ENCODE data around the gene SLC2A9.

Gene SLC2A9

DNA sequence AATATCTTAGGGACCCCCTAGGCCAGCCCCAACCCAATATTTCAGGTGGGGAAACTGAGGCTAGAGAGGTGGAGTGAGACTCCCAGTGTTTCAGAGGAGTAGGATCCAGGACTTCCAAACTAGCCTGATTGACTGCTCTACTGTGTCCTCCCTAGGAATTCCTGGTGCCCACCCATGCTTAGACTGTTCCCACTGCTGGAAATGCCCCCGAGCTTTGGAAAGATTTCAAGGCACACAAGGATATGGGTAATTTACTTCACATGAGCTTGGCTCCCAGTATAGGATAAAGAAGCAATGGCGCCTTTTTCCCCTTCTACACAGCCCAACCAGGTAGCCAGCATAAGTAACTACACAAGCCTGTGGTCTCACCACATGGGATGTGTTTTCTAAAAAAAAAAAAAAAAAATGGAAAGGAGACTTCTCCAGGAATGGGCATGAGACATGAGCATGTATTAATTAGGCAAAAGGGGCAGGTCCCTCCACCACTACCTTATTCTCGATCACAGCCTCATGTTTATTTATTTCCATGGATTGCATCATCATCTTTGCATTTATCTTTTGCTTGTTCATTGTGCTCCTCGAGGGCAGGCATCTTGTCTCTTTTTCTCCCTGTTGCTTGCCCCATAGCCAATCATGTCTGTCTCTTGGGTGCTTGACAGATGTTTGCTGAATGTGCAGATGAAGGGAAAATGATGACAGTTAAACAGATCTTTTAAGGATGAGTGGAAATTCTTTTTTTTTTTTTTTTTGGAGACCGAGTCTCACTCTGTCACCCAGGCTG, 173.1 kb downstream of the SLC2A9 start:
- no peak for DNase-seq (ENCODE audit: extremely low spot score)
- ChIA-PET CTCF (no interaction called here), POLR2A (no interaction called here)
- TF ChIP-seq SP1 (IDR thresholded peaks at IDR 0.05), result no peak
- TF ChIP-seq LEF1 (IDR thresholded peaks at IDR 0.05; ENCODE audit: borderline replicate concordance), result no peak
- no peak for TF ChIP-seq CTBP1 (IDR thresholded peaks at IDR 0.05; ENCODE audit: borderline replicate concordance)
- TF ChIP-seq BHLHE40 (IDR thresholded peaks at IDR 0.05; ENCODE audit: borderline replicate concordance), result no peak
- TF ChIP-seq ELF4 (IDR thresholded peaks at IDR 0.05), result no peak
- TF ChIP-seq ARNT (IDR thresholded peaks at IDR 0.05), result no peak
- TF ChIP-seq PKNOX1 (IDR thresholded peaks at IDR 0.05), result no peak
- TF ChIP-seq NFRKB (IDR thresholded peaks at IDR 0.05), result no peak

GRCh38 chr4:9845791-9846493, 175.4 kb downstream of the SLC2A9 start:
- ChIA-PET CTCF (no interaction called here), POLR2A (no interaction called here)
- TF ChIP-seq NFRKB (IDR thresholded peaks at IDR 0.05), result no peak
- TF ChIP-seq CTBP1 (IDR thresholded peaks at IDR 0.05; ENCODE audit: borderline replicate concordance), result no peak
- TF ChIP-seq ELF4 (IDR thresholded peaks at IDR 0.05), result no peak
- TF ChIP-seq FOXA1 (IDR thresholded peaks at IDR 0.05), result no peak
- TF ChIP-seq L3MBTL2 (conservative IDR thresholded peaks at IDR 0.05), result no peak
- TF ChIP-seq FOXK2 (IDR thresholded peaks at IDR 0.05), result no peak
- TF ChIP-seq HDGF (IDR thresholded peaks at IDR 0.05; ENCODE audit: borderline replicate concordance), result no peak
- no peak for TF ChIP-seq SUZ12 (IDR thresholded peaks at IDR 0.05)
- no peak for TF ChIP-seq BHLHE40 (IDR thresholded peaks at IDR 0.05; ENCODE audit: borderline replicate concordance)
- TF ChIP-seq LEF1 (IDR thresholded peaks at IDR 0.05; ENCODE audit: borderline replicate concordance), result no peak
- no peak for TF ChIP-seq ZNF384 (IDR thresholded peaks at IDR 0.05)
- TF ChIP-seq TARDBP (IDR thresholded peaks at IDR 0.05), result no peak
- no peak for DNase-seq (ENCODE audit: extremely low spot score)

DNA sequence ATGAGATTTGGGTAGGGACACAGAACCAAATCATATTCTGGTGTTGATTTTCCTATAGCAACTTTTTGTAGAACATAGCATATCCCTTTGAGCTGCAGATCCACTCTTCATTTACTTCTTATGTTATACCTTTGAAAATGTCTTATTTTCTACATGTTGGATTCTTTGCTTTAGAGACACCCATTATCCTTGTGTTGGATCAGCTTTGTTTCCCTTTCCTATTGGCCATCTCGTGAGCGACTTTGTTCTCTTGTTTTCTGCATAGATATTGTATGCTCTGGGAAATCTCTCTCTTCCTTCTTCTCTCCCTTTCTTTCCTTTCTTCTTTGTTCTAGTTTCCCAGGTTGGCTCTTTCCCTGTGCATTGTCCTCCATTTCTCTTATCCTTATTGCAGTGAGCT, 180.2 kb downstream of the SLC2A9 start:
- ChIA-PET POLR2A (no interaction called here), CTCF (no interaction called here)
- TF ChIP-seq CTBP1 (IDR thresholded peaks at IDR 0.05; ENCODE audit: borderline replicate concordance), result no peak
- no peak for TF ChIP-seq PKNOX1 (IDR thresholded peaks at IDR 0.05)
- no peak for TF ChIP-seq SP1 (IDR thresholded peaks at IDR 0.05)
- no peak for TF ChIP-seq LEF1 (IDR thresholded peaks at IDR 0.05; ENCODE audit: borderline replicate concordance)
- no peak for TF ChIP-seq SUZ12 (IDR thresholded peaks at IDR 0.05)
- no peak for TF ChIP-seq L3MBTL2 (conservative IDR thresholded peaks at IDR 0.05)
- no peak for TF ChIP-seq ARNT (IDR thresholded peaks at IDR 0.05)
- no peak for TF ChIP-seq NFRKB (IDR thresholded peaks at IDR 0.05)
- TF ChIP-seq ELF4 (IDR thresholded peaks at IDR 0.05), result no peak
- TF ChIP-seq HDGF (IDR thresholded peaks at IDR 0.05; ENCODE audit: borderline replicate concordance), result no peak
- no peak for TF ChIP-seq ZNF384 (IDR thresholded peaks at IDR 0.05)
- no peak for TF ChIP-seq FOXA1 (IDR thresholded peaks at IDR 0.05)
- TF ChIP-seq FOXM1 (IDR thresholded peaks at IDR 0.05; ENCODE audit: borderline replicate concordance), result no peak
- no peak for TF ChIP-seq FOXK2 (IDR thresholded peaks at IDR 0.05)
- TF ChIP-seq BHLHE40 (IDR thresholded peaks at IDR 0.05; ENCODE audit: borderline replicate concordance), result no peak
- TF ChIP-seq TARDBP (IDR thresholded peaks at IDR 0.05), result no peak
- no peak for DNase-seq (ENCODE audit: extremely low spot score)

GRCh38 chr4:9835430-9835829, 185.9 kb downstream of the SLC2A9 start:
- DNase-seq (ENCODE audit: extremely low spot score), result no peak
- TF ChIP-seq BHLHE40 (IDR thresholded peaks at IDR 0.05; ENCODE audit: borderline replicate concordance) (no peak), FOXA1 (IDR thresholded peaks at IDR 0.05) (no peak), FOXK2 (IDR thresholded peaks at IDR 0.05) (no peak), TARDBP (IDR thresholded peaks at IDR 0.05) (no peak), SUZ12 (IDR thresholded peaks at IDR 0.05) (no peak), SP1 (IDR thresholded peaks at IDR 0.05) (no peak), NFRKB (IDR thresholded peaks at IDR 0.05) (no peak), CTBP1 (IDR thresholded peaks at IDR 0.05; ENCODE audit: borderline replicate concordance) (no peak), HDGF (IDR thresholded peaks at IDR 0.05; ENCODE audit: borderline replicate concordance) (no peak), PKNOX1 (IDR thresholded peaks at IDR 0.05) (no peak), ELF4 (IDR thresholded peaks at IDR 0.05) (no peak), LEF1 (IDR thresholded peaks at IDR 0.05; ENCODE audit: borderline replicate concordance) (no peak), L3MBTL2 (conservative IDR thresholded peaks at IDR 0.05) (no peak), ARNT (IDR thresholded peaks at IDR 0.05) (no peak), FOXM1 (IDR thresholded peaks at IDR 0.05; ENCODE audit: borderline replicate concordance) (no peak), ZNF384 (IDR thresholded peaks at IDR 0.05) (no peak)
- CTCF ChIA-PET, result no interaction called here
- POLR2A ChIA-PET, result no interaction called here

GRCh38 chr4:9833421-9833820, 187.9 kb downstream of the SLC2A9 start:
- POLR2A ChIA-PET, result no interaction called here
- CTCF ChIA-PET, result no interaction called here
- TF ChIP-seq ARNT (IDR thresholded peaks at IDR 0.05) (no peak), SP1 (IDR thresholded peaks at IDR 0.05) (no peak), TARDBP (IDR thresholded peaks at IDR 0.05) (no peak), ELF4 (IDR thresholded peaks at IDR 0.05) (no peak)
- no peak for DNase-seq (ENCODE audit: extremely low spot score)

- DNase-seq (ENCODE audit: extremely low spot score), result no peak
- TF ChIP-seq CTBP1 (IDR thresholded peaks at IDR 0.05; ENCODE audit: borderline replicate concordance) (no peak), ELF4 (IDR thresholded peaks at IDR 0.05) (no peak), LEF1 (IDR thresholded peaks at IDR 0.05; ENCODE audit: borderline replicate concordance) (no peak), FOXM1 (IDR thresholded peaks at IDR 0.05; ENCODE audit: borderline replicate concordance) (no peak), FOXA1 (IDR thresholded peaks at IDR 0.05) (no peak), SP1 (IDR thresholded peaks at IDR 0.05) (no peak), NFRKB (IDR thresholded peaks at IDR 0.05) (no peak), BHLHE40 (IDR thresholded peaks at IDR 0.05; ENCODE audit: borderline replicate concordance) (no peak), FOXK2 (IDR thresholded peaks at IDR 0.05) (no peak), ARNT (IDR thresholded peaks at IDR 0.05) (no peak), ZNF384 (IDR thresholded peaks at IDR 0.05) (no peak), HDGF (IDR thresholded peaks at IDR 0.05; ENCODE audit: borderline replicate concordance) (no peak), PKNOX1 (IDR thresholded peaks at IDR 0.05) (no peak), SUZ12 (IDR thresholded peaks at IDR 0.05) (no peak), TARDBP (IDR thresholded peaks at IDR 0.05) (no peak)
- ChIA-PET POLR2A (no interaction called here), CTCF (no interaction called here)
Observed at GRCh38 chr4:9832640-9833039, 188.7 kb downstream of the SLC2A9 start.
